ENCODE results near the gene FES.

DNA sequence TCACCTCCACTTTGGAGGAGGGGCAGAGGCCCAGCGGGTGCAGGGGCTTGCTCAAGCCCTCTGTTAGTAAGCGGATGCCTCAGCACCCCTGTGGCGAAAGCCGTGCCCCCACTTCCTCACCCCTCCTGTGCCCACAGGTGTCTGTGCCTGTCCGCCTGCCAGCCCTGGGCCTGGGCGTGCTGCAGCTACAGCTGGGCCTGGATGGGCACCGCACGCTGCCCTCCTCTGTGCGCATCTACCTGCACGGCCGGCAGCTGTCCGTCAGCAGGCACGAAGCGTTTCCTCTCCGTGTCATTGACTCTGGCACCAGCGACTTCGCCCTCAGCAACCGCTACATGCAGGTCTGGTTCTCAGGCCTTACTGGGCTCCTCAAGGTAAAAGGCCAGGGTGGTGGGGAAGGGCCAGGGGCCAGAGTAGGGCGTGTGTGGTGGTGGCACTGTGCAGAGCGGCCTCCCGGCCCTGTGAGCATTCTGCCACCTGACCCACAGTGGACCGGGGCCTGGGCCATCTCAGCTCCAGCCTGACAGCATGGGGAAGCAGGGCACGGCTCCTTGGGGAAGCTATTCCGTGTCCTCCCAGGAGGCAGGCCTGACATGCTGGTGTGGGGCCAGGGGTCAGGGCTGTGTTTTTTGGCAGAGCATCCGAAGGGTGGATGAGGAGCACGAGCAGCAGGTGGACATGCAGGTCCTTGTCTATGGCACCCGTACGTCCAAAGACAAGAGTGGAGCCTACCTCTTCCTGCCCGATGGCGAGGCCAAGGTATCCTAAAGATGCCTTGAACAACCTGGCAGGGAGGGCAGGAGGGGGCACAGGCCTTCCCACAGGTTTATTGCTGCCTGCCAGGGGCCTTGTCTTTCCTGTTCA is 27.8 kb downstream of the FES start:
- TF ChIP-seq CEBPB (IDR thresholded peaks at IDR 0.05; ENCODE audit: borderline replicate concordance in 1 of 2, low read depth in 2 of 2, low read length in 2 of 2): no peak
- TF ChIP-seq, protein P1, sequence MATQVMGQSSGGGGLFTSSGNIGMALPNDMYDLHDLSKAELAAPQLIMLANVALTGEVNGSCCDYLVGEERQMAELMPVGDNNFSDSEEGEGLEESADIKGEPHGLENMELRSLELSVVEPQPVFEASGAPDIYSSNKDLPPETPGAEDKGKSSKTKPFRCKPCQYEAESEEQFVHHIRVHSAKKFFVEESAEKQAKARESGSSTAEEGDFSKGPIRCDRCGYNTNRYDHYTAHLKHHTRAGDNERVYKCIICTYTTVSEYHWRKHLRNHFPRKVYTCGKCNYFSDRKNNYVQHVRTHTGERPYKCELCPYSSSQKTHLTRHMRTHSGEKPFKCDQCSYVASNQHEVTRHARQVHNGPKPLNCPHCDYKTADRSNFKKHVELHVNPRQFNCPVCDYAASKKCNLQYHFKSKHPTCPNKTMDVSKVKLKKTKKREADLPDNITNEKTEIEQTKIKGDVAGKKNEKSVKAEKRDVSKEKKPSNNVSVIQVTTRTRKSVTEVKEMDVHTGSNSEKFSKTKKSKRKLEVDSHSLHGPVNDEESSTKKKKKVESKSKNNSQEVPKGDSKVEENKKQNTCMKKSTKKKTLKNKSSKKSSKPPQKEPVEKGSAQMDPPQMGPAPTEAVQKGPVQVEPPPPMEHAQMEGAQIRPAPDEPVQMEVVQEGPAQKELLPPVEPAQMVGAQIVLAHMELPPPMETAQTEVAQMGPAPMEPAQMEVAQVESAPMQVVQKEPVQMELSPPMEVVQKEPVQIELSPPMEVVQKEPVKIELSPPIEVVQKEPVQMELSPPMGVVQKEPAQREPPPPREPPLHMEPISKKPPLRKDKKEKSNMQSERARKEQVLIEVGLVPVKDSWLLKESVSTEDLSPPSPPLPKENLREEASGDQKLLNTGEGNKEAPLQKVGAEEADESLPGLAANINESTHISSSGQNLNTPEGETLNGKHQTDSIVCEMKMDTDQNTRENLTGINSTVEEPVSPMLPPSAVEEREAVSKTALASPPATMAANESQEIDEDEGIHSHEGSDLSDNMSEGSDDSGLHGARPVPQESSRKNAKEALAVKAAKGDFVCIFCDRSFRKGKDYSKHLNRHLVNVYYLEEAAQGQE (IDR thresholded peaks at IDR 0.05; ENCODE audit: low read depth, low read length): no peak
- TF ChIP-seq RAD21 (IDR thresholded peaks at IDR 0.05; ENCODE audit: insufficient read depth, low read depth, low read length): no peak
- TF ChIP-seq HCFC1 (IDR thresholded peaks at IDR 0.05; ENCODE audit: low read length): no peak
- TF ChIP-seq, protein P2, sequence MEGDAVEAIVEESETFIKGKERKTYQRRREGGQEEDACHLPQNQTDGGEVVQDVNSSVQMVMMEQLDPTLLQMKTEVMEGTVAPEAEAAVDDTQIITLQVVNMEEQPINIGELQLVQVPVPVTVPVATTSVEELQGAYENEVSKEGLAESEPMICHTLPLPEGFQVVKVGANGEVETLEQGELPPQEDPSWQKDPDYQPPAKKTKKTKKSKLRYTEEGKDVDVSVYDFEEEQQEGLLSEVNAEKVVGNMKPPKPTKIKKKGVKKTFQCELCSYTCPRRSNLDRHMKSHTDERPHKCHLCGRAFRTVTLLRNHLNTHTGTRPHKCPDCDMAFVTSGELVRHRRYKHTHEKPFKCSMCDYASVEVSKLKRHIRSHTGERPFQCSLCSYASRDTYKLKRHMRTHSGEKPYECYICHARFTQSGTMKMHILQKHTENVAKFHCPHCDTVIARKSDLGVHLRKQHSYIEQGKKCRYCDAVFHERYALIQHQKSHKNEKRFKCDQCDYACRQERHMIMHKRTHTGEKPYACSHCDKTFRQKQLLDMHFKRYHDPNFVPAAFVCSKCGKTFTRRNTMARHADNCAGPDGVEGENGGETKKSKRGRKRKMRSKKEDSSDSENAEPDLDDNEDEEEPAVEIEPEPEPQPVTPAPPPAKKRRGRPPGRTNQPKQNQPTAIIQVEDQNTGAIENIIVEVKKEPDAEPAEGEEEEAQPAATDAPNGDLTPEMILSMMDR (IDR thresholded peaks at IDR 0.05 in 2 of 3, conservative IDR thresholded peaks at IDR 0.05 in 1 of 3; ENCODE audit: control insufficient read depth in 2 of 3, extremely low read depth in 1 of 3, insufficient read depth in 1 of 3, low read depth in 3 of 3, low read length in 3 of 3): no peak
- TF ChIP-seq SPI1 (IDR thresholded peaks at IDR 0.05; ENCODE audit: borderline replicate concordance, insufficient read depth, low read depth, low read length): no peak

All from GM12878 (cell line).